Panc1 (cell line): ENCODE measurements around the gene TBCB.

Experiments used
- CTCF ChIP-seq: fragments of 450-650 bp; IDR thresholded peaks from 2 replicates; pipeline ENCODE4 v1.5.1; 2017; ENCODE audit warnings: mild to moderate bottlenecking
- TCF7L2 ChIP-seq: IDR thresholded peaks from 2 replicates; pipeline ENCODE4 v1.6.1; 2011; ENCODE audit warnings: mild to moderate bottlenecking, low read depth, low read length, inconsistent platforms

GRCh38 chr19:36067681-36068080, 47.6 kb upstream of the TBCB start:
- TF ChIP-seq CTCF = no peak
- TF ChIP-seq TCF7L2 = no peak
